Vagina (tissue), 2 donors: ENCODE measurements around the gene COL5A3.

Experiments
- POLR2A ChIP-seq, 2 donors: fragments of 450-650 bp; IDR thresholded peaks; one replicate each; pipeline ENCODE4 v1.6.1; 2017; ENCODE audit warnings: antibody characterized with exemption in 2 of 2, mild to moderate bottlenecking in 2 of 2, moderate library complexity in 2 of 2
- POLR2AphosphoS5 ChIP-seq, 2 donors: sonication (generic); formaldehyde crosslinking; IDR thresholded peaks; one replicate each; pipeline ENCODE4 v1.9.0; 2017; ENCODE audit warnings: antibody characterized with exemption in 2 of 2, mild to moderate bottlenecking in 2 of 2, low read depth in 1 of 2; ENCODE audit not compliant: insufficient read depth in 1 of 2
- TF ChIP-seq, protein P1 (sequence below), 3 experiments: fragments of 450-650 bp in 2 of 3; fragments of 200-600 bp in 1 of 3; sonication (generic) in 1 of 3; IDR thresholded peaks; one replicate each; pipeline ENCODE4 v1.5.1; 2017 to 2019; ENCODE audit warnings: antibody characterized with exemption in 3 of 3, mild to moderate bottlenecking in 2 of 3, moderate library complexity in 2 of 3

DNA sequence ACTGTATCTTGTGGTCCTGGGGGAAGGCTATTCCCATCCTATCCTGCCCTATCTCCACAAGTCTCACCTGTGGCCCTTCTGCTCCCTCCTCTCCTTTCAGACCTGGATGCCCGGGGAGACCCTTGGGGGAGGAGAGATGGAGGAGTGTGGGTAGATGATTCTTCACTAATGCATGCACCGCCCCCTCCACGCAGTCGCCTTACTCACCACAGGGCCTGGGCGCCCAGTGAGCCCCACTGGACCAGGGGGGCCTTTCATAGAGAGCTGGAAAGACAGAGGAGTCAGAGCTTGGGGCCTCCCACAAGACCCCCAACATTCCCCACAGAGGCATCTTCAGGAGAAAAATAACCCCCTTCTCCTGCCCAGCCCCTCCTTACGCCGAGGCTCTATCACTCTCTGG lies 14.3 kb downstream of the COL5A3 start:
- TF ChIP-seq, protein P1, sequence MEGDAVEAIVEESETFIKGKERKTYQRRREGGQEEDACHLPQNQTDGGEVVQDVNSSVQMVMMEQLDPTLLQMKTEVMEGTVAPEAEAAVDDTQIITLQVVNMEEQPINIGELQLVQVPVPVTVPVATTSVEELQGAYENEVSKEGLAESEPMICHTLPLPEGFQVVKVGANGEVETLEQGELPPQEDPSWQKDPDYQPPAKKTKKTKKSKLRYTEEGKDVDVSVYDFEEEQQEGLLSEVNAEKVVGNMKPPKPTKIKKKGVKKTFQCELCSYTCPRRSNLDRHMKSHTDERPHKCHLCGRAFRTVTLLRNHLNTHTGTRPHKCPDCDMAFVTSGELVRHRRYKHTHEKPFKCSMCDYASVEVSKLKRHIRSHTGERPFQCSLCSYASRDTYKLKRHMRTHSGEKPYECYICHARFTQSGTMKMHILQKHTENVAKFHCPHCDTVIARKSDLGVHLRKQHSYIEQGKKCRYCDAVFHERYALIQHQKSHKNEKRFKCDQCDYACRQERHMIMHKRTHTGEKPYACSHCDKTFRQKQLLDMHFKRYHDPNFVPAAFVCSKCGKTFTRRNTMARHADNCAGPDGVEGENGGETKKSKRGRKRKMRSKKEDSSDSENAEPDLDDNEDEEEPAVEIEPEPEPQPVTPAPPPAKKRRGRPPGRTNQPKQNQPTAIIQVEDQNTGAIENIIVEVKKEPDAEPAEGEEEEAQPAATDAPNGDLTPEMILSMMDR (IDR thresholded peaks at IDR 0.05): no peak
- TF ChIP-seq POLR2AphosphoS5 (IDR thresholded peaks at IDR 0.05; ENCODE audit: insufficient read depth in 1 of 2, low read depth in 1 of 2) (no peak), POLR2A (IDR thresholded peaks at IDR 0.05) (no peak)
